ENCODE results near the gene CRY1. TPM values are rescaled to one million over a fixed set of nuclear protein-coding genes. Genes with fewer than 3 reads are reported as not detected.

The CRY1 gene
- total and polyA plus RNA-seq, 8 donors, result 19.4 to 33.7 (median 27.4) TPM

GRCh38 chr12:107134558-107134957 lies 41.2 kb upstream of the CRY1 start:
- intact Hi-C loops (cut with DNase I), result loop anchor here in 1 of 2 donors (5.0 kb wide), 1 partner anchor 473 kb away; no protein-coding TSS in a partner anchor

DNA sequence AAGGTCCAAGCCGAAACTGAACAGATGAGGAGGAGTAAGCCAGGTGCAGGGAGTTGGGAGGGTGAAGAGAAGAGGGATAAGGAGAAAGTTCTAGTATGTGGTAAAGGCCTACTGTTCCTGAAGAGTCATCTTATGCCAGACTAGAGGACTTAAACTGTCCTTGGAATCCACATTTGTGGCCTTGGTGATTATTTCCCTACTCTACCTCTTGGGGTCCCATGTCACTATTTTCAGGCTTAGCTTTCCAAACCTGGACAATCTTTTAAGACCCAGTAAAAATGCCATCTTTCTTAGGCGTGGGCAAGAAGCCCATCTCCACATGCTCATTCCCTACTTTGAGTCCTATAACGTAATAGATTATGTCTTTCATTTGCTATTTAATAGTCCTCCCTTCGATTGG lies 40.1 kb upstream of the CRY1 start:
- no peaks in the 10 kb centered on the region for H3K27me3 ChIP-seq
- TF ChIP-seq, protein P1, sequence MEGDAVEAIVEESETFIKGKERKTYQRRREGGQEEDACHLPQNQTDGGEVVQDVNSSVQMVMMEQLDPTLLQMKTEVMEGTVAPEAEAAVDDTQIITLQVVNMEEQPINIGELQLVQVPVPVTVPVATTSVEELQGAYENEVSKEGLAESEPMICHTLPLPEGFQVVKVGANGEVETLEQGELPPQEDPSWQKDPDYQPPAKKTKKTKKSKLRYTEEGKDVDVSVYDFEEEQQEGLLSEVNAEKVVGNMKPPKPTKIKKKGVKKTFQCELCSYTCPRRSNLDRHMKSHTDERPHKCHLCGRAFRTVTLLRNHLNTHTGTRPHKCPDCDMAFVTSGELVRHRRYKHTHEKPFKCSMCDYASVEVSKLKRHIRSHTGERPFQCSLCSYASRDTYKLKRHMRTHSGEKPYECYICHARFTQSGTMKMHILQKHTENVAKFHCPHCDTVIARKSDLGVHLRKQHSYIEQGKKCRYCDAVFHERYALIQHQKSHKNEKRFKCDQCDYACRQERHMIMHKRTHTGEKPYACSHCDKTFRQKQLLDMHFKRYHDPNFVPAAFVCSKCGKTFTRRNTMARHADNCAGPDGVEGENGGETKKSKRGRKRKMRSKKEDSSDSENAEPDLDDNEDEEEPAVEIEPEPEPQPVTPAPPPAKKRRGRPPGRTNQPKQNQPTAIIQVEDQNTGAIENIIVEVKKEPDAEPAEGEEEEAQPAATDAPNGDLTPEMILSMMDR (IDR thresholded peaks at IDR 0.05), result no peak
- no peaks in the 10 kb centered on the region for H3K4me1 ChIP-seq
- H3K4me3 ChIP-seq, result no peak overlapping the region
- DNase-seq (no peak), ATAC-seq (no peak)
- intact Hi-C loops (cut with DNase I), result loop anchor here in 1 of 2 donors (5.0 kb wide), 1 partner anchor 474 kb away; no protein-coding TSS in a partner anchor
- H3K36me3 ChIP-seq, result no peaks in the 10 kb centered on the region
- no peak overlapping the region for H3K27ac ChIP-seq
- H3K9me3 ChIP-seq, result no peaks in the 10 kb centered on the region

More at GRCh38 chr12:107134558-107134957, 41.2 kb upstream of the CRY1 start:
- no peak for DNase-seq
- no peaks in the 10 kb centered on the region for H3K27me3 ChIP-seq
- H3K36me3 ChIP-seq, result no peaks in the 10 kb centered on the region
- no peak overlapping the region for H3K4me3 ChIP-seq
- no peak overlapping the region for H3K27ac ChIP-seq
- no peaks in the 10 kb centered on the region for H3K4me1 ChIP-seq
- TF ChIP-seq, protein P1 (IDR thresholded peaks at IDR 0.05), result no peak
- no peaks in the 10 kb centered on the region for H3K9me3 ChIP-seq
- no peak for ATAC-seq

- Histone ChIP-seq H3K27ac (no peak overlapping the region), H3K4me3 (no peak overlapping the region), H3K27me3 (no peaks in the 10 kb centered on the region), H3K36me3 (no peaks in the 10 kb centered on the region), H3K9me3 (no peaks in the 10 kb centered on the region), H3K4me1 (no peaks in the 10 kb centered on the region)
- TF ChIP-seq, protein P1 (IDR thresholded peaks at IDR 0.05), result peak; percentile 58 to 72
- ATAC-seq (peak; percentile 84), DNase-seq (peak in 2 of 4 donors; percentile 54 to 69)
- intact Hi-C loops (cut with DNase I), result loop anchor here in 1 of 2 donors (5.0 kb wide), 1 partner anchor 475 kb away; no protein-coding TSS in a partner anchor
Measured at GRCh38 chr12:107131832-107132616, 38.7 kb upstream of the CRY1 start.

DNA sequence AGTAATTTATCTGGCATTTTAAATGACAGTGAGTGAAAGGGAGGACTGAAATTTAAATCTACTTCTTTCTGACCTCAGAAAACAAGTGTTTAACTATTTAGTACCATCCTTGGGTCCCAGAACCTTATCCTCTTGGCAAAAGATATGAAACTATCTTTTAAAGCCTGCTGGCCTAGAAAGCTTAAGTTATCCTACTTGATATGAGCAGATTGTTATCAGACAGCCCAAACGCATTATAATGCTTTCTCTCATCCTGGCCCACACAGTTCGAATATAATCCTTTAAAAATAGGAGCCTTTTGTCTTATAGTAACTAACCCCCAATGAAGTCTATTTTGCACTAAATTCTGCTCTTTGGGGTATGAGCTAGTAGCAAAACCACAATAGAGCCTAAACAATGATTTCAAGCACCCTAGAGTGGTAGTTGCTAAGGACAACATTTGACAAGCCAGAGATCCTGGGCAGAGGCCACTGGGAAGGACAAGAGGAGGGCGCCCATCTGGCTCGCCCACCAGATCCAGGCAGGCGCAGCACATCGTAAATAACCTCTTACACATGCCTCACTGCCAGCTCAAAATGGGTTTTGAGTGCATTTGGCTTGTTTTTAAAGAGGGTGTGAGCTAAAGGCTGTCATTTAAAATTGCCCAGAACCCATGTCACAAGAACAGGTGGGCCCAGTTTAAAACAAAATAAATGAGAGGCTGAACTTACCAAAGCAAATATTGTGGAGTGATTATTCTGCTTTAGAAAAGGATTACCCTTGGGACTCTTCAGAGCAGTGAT lies 37.7 kb upstream of the CRY1 start:
- Histone ChIP-seq H3K27ac (no peak overlapping the region), H3K27me3 (no peaks in the 10 kb centered on the region), H3K4me3 (no peak overlapping the region), H3K9me3 (no peaks in the 10 kb centered on the region), H3K36me3 (no peaks in the 10 kb centered on the region), H3K4me1 (no peaks in the 10 kb centered on the region)
- ATAC-seq (no peak), DNase-seq (no peak)
- TF ChIP-seq, protein P1 (IDR thresholded peaks at IDR 0.05), result no peak
- intact Hi-C loops (cut with DNase I), result loop anchor here in 1 of 2 donors (5.0 kb wide), 1 partner anchor 476 kb away; no protein-coding TSS in a partner anchor

Data from left lung (tissue), 10 donors.